ENCODE data around the gene TTC21A. TPM values are rescaled to one million over a fixed set of nuclear protein-coding genes. Genes with fewer than 3 reads are reported as not detected.

The TTC21A gene
- total and polyA plus RNA-seq, 2 experiments from 2014 or later = 1.8 to 2.0 TPM

DNA sequence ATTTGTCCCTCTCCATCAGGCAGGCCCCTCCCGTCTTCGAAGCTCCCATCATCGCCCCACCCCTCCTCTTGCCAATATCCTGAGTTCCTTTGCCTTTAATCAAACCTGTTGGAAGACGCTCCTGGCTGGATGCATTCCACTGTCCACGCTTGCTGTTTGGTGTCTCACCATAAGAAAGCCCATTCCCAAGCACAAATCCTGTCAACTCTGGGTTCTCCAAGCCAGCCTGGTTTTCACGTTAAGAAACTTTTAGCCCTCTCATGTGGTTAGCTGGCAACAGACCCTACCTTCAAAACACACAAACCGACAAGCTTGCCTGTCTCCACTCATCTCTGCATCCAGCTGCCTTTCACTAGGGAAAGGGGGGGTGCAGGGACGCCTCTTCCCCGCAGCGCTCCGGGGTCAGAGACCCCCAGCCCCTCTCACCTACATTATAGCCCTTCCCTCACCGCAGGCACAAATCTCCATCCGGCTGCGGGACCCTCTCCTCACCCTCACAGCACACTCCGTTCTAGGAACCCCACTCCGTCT lies 1.1 kb upstream of the TTC21A start:
- no peak for TF ChIP-seq EZH2 (IDR thresholded peaks at IDR 0.05; ENCODE audit: low read depth, unreplicated experiment)
- H3K4me1 Mint-ChIP-seq = peaks cover 33% of the 10 kb centered on the region
- peak overlapping the region; percentile 94 for H3K4me3 Mint-ChIP-seq
- no peaks in the 10 kb centered on the region; the same call in 2 of the 3 replicates for H3K9me3 Mint-ChIP-seq
- Histone ChIP-seq H2AFZ (peak overlapping the region; percentile 98), H3K27me3 (ENCODE audit: insufficient read depth) (no peaks in the 10 kb centered on the region), H3F3A (replicated peaks; ENCODE audit: low read depth) (no peaks in the 10 kb centered on the region), H3K4me1 (ENCODE audit: insufficient read depth) (no peaks in the 10 kb centered on the region), H3K36me3 (ENCODE audit: insufficient read depth) (no peaks in the 10 kb centered on the region), H3K79me2 (replicated peaks; ENCODE audit: insufficient read depth) (peaks cover 9% of the 10 kb centered on the region), H3K9me2 (ENCODE audit: insufficient read depth) (no peaks in the 10 kb centered on the region), H3K4me3 (peak overlapping the region; percentile 98), H4K20me1 (replicated peaks; ENCODE audit: insufficient read depth) (peaks cover 12% of the 10 kb centered on the region), H3K27ac (ENCODE audit: low read depth) (no peak overlapping the region), H3K4me2 (peak overlapping the region; percentile 82)
- H3K27me3 Mint-ChIP-seq (ENCODE audit: insufficient read depth, low read depth, poor library complexity) = peaks cover 10% of the 10 kb centered on the region
- no peaks in the 10 kb centered on the region; the same call in 1 of the 3 replicates for H3K36me3 Mint-ChIP-seq (ENCODE audit: low read depth)
- DNase-seq (ENCODE audit: low spot score) = peak; percentile 38
- H3K27ac Mint-ChIP-seq = no peak overlapping the region
- ATAC-seq = no peak

DNA sequence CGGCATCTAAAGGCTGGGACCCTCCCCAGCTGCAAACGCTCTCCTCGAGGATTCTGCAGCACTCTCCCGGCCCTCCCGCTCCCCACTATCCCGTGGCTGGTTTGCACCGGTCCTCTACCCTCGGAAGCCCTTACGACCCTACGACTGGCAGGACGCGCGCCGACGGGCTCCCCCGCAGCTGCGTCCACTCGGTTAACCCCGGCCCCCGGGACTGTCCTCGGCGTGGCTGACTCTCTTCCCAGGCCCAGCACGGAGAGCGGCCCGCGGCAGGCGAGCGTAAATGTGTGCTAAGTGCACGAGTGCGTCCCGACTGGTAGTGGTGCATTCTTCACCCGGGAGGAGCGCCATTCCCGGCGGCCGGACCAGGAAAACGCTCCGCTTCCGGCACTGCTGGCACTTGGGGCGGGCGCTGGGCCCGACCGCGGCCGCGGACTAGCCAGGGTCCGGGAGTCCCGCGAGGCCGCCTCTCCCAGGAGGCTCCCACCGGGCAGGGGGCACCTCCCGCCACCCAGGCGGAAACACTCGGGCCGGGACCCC lies 561 bp upstream of the TTC21A start:
- no peaks in the 10 kb centered on the region for H3K27me3 ChIP-seq (ENCODE audit: insufficient read depth)
- peak; percentile 61 for DNase-seq (ENCODE audit: low spot score)
- H3K79me2 ChIP-seq (replicated peaks; ENCODE audit: insufficient read depth) = peaks cover 9% of the 10 kb centered on the region
- Mint-ChIP-seq H3K27me3 (ENCODE audit: insufficient read depth, low read depth, poor library complexity) (peaks cover 10% of the 10 kb centered on the region), H3K27ac (no peak overlapping the region), H3K36me3 (ENCODE audit: low read depth) (no peaks in the 10 kb centered on the region; the same call in 1 of the 3 replicates), H3K9me3 (no peaks in the 10 kb centered on the region; the same call in 2 of the 3 replicates), H3K4me3 (peak overlapping the region; percentile 94), H3K4me1 (peaks cover 33% of the 10 kb centered on the region)
- H3K4me3 ChIP-seq = peak overlapping the region; percentile 98
- no peaks in the 10 kb centered on the region for H3K4me1 ChIP-seq (ENCODE audit: insufficient read depth)
- H2AFZ ChIP-seq = peak overlapping the region; percentile 98
- no peaks in the 10 kb centered on the region for H3F3A ChIP-seq (replicated peaks; ENCODE audit: low read depth)
- no peak overlapping the region for H3K27ac ChIP-seq (ENCODE audit: low read depth)
- no peaks in the 10 kb centered on the region for H3K9me2 ChIP-seq (ENCODE audit: insufficient read depth)
- ATAC-seq = peak; percentile 50
- H3K4me2 ChIP-seq = peak overlapping the region; percentile 82
- H3K36me3 ChIP-seq (ENCODE audit: insufficient read depth) = no peaks in the 10 kb centered on the region
- peaks cover 7% of the 10 kb centered on the region for H4K20me1 ChIP-seq (replicated peaks; ENCODE audit: insufficient read depth)
- TF ChIP-seq CREB1 (CRISPR knock-in tag; IDR thresholded peaks at IDR 0.05; ENCODE audit: low read depth) = no peak
- no peak for TF ChIP-seq POLR2AphosphoS5 (IDR thresholded peaks at IDR 0.05; ENCODE audit: low read depth)
- no peak for TF ChIP-seq JUNB (IDR thresholded peaks at IDR 0.05; ENCODE audit: unreplicated experiment)
- no peak for TF ChIP-seq STAT1 (IDR thresholded peaks at IDR 0.05; ENCODE audit: unreplicated experiment)
- no peak for TF ChIP-seq ZNF331 (CRISPR knock-in tag; IDR thresholded peaks at IDR 0.05; ENCODE audit: low read depth)
- TF ChIP-seq, protein P1, sequence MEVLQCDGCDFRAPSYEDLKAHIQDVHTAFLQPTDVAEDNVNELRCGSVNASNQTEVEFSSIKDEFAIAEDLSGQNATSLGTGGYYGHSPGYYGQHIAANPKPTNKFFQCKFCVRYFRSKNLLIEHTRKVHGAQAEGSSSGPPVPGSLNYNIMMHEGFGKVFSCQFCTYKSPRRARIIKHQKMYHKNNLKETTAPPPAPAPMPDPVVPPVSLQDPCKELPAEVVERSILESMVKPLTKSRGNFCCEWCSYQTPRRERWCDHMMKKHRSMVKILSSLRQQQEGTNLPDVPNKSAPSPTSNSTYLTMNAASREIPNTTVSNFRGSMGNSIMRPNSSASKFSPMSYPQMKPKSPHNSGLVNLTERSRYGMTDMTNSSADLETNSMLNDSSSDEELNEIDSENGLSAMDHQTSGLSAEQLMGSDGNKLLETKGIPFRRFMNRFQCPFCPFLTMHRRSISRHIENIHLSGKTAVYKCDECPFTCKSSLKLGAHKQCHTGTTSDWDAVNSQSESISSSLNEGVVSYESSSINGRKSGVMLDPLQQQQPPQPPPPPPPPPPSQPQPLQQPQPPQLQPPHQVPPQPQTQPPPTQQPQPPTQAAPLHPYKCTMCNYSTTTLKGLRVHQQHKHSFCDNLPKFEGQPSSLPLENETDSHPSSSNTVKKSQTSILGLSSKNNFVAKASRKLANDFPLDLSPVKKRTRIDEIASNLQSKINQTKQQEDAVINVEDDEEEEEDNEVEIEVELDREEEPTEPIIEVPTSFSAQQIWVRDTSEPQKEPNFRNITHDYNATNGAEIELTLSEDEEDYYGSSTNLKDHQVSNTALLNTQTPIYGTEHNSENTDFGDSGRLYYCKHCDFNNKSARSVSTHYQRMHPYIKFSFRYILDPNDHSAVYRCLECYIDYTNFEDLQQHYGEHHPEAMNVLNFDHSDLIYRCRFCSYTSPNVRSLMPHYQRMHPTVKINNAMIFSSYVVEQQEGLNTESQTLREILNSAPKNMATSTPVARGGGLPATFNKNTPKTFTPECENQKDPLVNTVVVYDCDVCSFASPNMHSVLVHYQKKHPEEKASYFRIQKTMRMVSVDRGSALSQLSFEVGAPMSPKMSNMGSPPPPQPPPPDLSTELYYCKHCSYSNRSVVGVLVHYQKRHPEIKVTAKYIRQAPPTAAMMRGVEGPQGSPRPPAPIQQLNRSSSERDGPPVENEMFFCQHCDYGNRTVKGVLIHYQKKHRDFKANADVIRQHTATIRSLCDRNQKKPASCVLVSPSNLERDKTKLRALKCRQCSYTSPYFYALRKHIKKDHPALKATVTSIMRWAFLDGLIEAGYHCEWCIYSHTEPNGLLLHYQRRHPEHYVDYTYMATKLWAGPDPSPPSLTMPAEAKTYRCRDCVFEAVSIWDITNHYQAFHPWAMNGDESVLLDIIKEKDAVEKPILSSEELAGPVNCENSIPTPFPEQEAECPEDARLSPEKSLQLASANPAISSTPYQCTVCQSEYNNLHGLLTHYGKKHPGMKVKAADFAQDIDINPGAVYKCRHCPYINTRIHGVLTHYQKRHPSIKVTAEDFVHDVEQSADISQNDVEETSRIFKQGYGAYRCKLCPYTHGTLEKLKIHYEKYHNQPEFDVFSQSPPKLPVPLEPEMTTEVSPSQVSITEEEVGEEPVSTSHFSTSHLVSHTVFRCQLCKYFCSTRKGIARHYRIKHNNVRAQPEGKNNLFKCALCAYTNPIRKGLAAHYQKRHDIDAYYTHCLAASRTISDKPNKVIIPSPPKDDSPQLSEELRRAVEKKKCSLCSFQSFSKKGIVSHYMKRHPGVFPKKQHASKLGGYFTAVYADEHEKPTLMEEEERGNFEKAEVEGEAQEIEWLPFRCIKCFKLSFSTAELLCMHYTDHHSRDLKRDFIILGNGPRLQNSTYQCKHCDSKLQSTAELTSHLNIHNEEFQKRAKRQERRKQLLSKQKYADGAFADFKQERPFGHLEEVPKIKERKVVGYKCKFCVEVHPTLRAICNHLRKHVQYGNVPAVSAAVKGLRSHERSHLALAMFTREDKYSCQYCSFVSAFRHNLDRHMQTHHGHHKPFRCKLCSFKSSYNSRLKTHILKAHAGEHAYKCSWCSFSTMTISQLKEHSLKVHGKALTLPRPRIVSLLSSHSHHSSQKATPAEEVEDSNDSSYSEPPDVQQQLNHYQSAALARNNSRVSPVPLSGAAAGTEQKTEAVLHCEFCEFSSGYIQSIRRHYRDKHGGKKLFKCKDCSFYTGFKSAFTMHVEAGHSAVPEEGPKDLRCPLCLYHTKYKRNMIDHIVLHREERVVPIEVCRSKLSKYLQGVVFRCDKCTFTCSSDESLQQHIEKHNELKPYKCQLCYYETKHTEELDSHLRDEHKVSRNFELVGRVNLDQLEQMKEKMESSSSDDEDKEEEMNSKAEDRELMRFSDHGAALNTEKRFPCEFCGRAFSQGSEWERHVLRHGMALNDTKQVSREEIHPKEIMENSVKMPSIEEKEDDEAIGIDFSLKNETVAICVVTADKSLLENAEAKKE (CRISPR knock-in tag; IDR thresholded peaks at IDR 0.05) = no peak
- TF ChIP-seq EZH2phosphoT487 (IDR thresholded peaks at IDR 0.05; ENCODE audit: unreplicated experiment) = no peak
- TF ChIP-seq NANOG (IDR thresholded peaks at IDR 0.05; ENCODE audit: borderline replicate concordance) = no peak
- TF ChIP-seq, protein P2, sequence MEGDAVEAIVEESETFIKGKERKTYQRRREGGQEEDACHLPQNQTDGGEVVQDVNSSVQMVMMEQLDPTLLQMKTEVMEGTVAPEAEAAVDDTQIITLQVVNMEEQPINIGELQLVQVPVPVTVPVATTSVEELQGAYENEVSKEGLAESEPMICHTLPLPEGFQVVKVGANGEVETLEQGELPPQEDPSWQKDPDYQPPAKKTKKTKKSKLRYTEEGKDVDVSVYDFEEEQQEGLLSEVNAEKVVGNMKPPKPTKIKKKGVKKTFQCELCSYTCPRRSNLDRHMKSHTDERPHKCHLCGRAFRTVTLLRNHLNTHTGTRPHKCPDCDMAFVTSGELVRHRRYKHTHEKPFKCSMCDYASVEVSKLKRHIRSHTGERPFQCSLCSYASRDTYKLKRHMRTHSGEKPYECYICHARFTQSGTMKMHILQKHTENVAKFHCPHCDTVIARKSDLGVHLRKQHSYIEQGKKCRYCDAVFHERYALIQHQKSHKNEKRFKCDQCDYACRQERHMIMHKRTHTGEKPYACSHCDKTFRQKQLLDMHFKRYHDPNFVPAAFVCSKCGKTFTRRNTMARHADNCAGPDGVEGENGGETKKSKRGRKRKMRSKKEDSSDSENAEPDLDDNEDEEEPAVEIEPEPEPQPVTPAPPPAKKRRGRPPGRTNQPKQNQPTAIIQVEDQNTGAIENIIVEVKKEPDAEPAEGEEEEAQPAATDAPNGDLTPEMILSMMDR (conservative IDR thresholded peaks at IDR 0.05; ENCODE audit: low read depth in 2 of 2) = no peak
- no peak for TF ChIP-seq EZH2 (IDR thresholded peaks at IDR 0.05; ENCODE audit: low read depth, unreplicated experiment)

Data from GM23338 (cell line).